NCI-H1092 (cell line): ENCODE measurements around the gene ACAT1.
"Not testable (repeated sequence)": the region's sequence is repeated elsewhere in the genome, so short reads cannot be mapped to it uniquely, and the experiment has no call there.

Experiments used
- DNase-seq: peaks from one replicate; lab custom pipeline; 2025; lab: John Stamatoyannopoulos, UW

The ACAT1 gene

DNA sequence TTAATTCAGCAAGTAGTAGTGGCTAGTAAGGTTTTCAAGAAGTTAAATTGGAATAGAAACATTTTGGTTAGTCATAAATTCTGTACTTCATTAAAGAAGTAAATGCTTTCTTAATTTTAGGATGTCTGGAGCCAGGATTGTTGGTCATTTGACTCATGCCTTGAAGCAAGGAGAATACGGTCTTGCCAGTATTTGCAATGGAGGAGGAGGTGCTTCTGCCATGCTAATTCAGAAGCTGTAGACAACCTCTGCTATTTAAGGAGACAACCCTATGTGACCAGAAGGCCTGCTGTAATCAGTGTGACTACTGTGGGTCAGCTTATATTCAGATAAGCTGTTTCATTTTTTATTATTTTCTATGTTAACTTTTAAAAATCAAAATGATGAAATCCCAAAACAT is 25.8 kb downstream of the ACAT1 start:
- no peak for DNase-seq

DNA sequence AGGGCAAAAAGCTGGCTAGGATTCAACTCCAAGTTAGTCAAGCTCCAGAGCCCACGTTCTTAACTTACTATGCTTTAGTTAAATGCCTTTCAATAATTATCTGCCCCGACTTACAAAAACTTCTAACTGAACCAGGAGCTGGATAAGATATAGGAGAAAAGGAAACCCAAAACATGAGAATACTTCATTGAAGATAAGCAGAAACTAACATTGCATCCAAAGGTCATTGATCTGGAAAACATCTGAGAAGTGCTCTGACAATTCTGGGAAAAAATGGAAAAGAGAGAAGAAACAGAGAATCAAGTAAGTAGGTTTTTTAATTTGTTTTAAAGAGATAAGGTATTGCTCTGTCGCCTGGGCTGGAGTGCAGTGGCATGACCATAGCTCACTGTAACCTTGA is 27.2 kb downstream of the ACAT1 start:
- DNase-seq, result no peak

DNA sequence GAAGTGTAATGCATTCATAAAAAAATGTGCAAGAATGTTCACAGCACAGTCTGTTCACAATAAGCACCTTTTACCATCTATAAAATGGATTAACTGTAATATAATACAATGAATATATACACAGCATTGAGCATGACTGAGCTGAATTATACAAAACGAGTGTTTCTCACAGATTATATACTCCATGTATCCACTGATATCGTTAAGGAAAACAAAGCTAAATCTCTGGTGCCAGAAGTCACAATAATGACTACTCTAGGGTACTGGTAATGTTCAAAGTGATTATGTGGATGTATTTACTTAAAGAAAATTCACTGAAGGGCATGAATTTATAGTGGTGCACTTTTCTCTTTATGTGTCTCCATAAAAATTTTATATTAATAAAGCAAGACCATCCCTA is 33.2 kb downstream of the ACAT1 start:
- no peak for DNase-seq

DNA sequence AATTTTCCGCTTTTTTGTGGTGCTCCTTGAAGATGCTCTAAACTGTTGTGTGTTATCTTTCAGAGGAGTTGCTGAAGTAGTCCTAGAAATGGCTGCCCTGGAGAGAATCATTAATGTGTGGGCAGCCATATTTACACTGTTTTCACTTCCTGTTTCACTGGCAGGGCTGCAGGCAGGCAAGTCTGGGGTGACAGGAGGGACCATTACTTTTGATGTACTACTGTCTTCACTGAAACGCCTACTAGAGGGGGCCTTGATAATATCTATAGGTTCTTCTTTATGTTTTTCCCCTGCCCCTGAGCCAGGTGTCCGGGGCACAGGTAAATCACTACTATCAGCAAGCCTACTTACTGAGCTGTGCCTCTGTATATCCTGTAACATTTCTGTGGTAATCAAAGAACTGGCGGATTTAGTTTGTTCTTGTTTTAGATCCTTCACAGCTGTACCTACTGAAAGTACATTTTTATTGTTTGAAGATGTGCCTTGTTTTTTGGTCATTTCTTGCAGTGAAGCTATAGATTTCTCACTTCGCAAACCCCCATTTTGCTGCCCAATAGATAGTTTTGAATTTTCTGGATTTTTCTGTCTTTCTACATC is 39.7 kb downstream of the ACAT1 start:
- no peak for DNase-seq

DNA sequence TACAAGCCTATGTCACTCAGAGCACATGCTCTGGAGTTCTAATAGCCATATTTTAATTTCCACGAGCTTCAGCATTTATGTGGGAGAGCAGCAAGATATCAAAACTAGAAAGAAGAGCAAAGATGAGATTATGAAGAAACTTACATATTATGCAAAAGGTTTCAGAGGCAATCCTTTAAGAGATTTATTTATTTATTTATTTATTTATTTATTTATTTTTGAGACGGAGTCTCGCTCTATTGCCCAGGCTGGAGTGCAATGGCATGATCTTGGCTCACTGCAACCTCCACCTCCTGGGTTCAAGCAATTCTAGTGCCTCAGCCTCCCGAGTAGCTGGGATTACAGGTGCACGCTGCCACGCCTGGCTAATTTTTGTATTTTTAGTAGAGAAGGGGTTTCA is 41.5 kb downstream of the ACAT1 start:
- not testable (repeated sequence) for DNase-seq

DNA sequence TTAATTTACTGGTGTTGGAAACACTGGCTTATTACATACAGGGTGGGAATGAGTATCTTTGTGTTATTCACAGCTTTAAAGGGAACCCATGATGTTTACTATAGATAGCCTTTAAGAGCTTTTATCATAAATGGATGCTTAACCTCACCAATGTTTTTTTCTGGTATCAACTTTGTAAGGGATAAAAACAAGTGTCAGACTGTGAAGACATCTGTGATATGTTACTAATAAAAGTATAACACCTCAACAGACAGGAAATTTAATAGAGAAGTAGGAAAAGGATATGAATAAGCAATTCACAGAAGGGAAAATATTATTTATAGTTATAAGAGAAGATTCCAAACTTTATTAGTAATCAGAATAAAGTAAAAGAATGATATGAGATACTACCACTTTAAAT is 46.3 kb downstream of the ACAT1 start:
- DNase-seq, result no peak

DNA sequence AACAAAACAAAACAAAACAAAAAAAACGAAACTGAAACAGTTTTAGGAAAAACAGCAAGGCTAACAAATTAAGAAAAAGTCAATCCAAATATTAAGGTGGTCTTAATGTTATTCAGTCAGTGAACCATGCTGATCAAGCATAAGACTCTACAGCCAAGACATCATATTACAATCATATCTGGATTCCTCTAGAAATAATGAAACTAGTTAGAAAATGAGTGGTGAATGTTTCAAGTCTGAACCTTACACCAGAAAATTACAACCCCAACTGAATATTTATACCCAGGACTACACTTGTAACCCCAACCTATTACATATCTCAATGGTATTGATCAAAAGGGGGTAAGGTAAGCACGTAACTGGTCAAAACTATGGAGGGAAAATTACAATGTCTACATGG is 48.8 kb downstream of the ACAT1 start:
- no peak for DNase-seq

DNA sequence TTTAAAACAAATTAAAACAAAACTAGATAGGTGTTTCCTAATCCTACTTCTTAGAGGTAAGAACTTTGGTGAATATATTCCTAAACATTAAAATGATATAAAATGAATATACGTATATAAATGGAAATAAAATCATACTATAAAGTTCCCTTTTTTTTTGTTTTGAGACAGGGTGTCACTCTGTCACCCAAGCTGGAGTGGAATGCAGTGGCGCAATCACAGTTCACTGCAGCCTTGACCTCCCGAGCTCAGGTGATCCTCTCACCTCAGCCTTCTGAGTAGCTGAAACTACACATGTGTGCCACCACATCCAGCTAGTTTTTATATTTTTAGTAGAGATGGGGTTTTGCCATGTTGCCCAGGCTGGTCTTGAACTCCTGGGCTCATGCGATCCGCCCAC is 56.2 kb downstream of the ACAT1 start:
- no peak for DNase-seq

DNA sequence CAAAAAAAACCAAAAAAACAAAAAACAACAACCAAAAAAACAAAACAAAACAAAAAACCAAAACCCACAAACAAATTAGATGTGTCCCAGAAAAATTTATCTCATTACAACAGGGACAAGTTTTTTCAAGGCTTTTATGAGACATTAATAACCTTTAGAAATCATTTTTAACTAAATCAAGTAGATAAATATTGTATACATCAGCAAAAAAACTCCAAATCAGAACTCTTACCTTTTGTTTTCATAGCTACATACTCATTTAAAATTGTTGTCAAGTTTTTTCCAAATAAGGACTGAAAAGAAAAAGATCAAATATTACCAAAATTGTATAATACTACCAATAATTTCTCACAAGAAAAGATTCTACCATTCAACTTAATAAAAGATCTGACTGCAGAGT is 72.4 kb downstream of the ACAT1 start:
- no peak for DNase-seq

DNA sequence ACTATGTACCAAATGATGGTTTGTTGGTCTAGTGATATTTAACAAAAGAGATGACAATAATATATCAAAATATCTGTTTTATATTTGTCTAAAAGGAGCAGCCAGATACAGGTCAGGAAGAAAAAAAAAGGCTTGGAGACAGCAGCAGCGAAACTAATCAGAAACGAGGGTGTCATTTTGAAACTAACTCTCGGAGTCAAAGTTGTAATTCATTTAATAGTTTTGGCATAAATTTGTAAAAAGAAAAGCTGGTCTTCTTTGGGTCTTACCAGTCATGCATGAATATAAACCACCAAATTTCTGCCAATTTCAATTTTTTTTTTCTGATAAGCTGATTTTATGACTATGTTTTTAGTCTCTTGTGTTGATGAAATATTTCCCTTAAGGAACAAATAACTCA is 75.5 kb downstream of the ACAT1 start:
- no peak for DNase-seq
